ENCODE data around the gene ACIN1. TPM values are rescaled to one million over a fixed set of nuclear protein-coding genes. Genes with fewer than 3 reads are reported as not detected.
A peak's percentile ranks its signal among the peaks of the same experiment; 100 is the strongest.

Gene ACIN1
- total and polyA plus RNA-seq, 10 of the 15 experiments (the other 5 are each of a cell fraction or from before 2014, with no cell fraction given) = 4.3 to 148 (median 93.4) TPM

GRCh38 chr14:23095196-23096108, 516 bp upstream of the ACIN1 start, which contains the start of gene C14orf119 (continued):
- TF ChIP-seq TARDBP (IDR thresholded peaks at IDR 0.05; ENCODE audit: borderline replicate concordance) (no peak), ATF3 (IDR thresholded peaks at IDR 0.05; ENCODE audit: borderline replicate concordance, extremely low read depth, low read depth, low read length) (no peak), CREB1 (IDR thresholded peaks at IDR 0.05; ENCODE audit: low read depth) (peak; percentile 27; the same call in 1 of the 2 replicates), RAD21 (IDR thresholded peaks at IDR 0.05; ENCODE audit: insufficient read depth, low read depth, low read length) (no peak), KAT2A (conservative IDR thresholded peaks at IDR 0.05; ENCODE audit: control insufficient read depth, low read depth, low read length) (no peak), YBX1 (IDR thresholded peaks at IDR 0.05) (no peak), SUPT20H (IDR thresholded peaks at IDR 0.05; ENCODE audit: borderline replicate concordance, control insufficient read depth, low read depth, low read length) (no peak), ZNF207 (IDR thresholded peaks at IDR 0.05; ENCODE audit: borderline replicate concordance) (no peak), TCF12 (IDR thresholded peaks at IDR 0.05; ENCODE audit: low read depth, low read length) (peak; percentile 42; the same call in 1 of the 2 replicates), GATAD2B (conservative IDR thresholded peaks at IDR 0.05; ENCODE audit: low read depth) (0 out of 2 replicates have a peak, but pooled peaks have one; percentile 21), ZNF384 (IDR thresholded peaks at IDR 0.05; ENCODE audit: borderline replicate concordance, low read depth, low read length) (no peak), MEF2B (IDR thresholded peaks at IDR 0.05; ENCODE audit: partially characterized antibody, poor library complexity, severe bottlenecking) (peak; percentile 28), SIN3A (IDR thresholded peaks at IDR 0.05; ENCODE audit: low read depth, low read length) (peak; percentile 79; the same call in 1 of the 2 replicates), FOXM1 (IDR thresholded peaks at IDR 0.05; ENCODE audit: low read depth, low read length) (no peak), PML (IDR thresholded peaks at IDR 0.05; ENCODE audit: low read length) (peak; percentile 80; the same call in 1 of the 2 replicates), ZBTB40 (IDR thresholded peaks at IDR 0.05; ENCODE audit: borderline replicate concordance) (peak; percentile 70; the same call in 1 of the 2 replicates), SMAD1 (IDR thresholded peaks at IDR 0.05; ENCODE audit: low read depth, partially characterized antibody) (no peak), RBBP5 (conservative IDR thresholded peaks at IDR 0.05) (no peak), ATF7 (IDR thresholded peaks at IDR 0.05; ENCODE audit: low read depth) (peak; percentile 66), SP1 (IDR thresholded peaks at IDR 0.05; ENCODE audit: low read depth, low read length) (no peak), MXI1 (IDR thresholded peaks at IDR 0.05; ENCODE audit: low read depth, low read length) (peak; percentile 60), SREBF2 (IDR thresholded peaks at IDR 0.05; ENCODE audit: low read length) (no peak), CHD2 (IDR thresholded peaks at IDR 0.05; ENCODE audit: borderline replicate concordance, low read depth, low read length) (no peak), YY1 (IDR thresholded peaks at IDR 0.05; ENCODE audit: low read depth, low read length) (no peak), STAT1 (conservative IDR thresholded peaks at IDR 0.05) (no peak), BRCA1 (IDR thresholded peaks at IDR 0.05; ENCODE audit: low read depth, low read length) (no peak), POLR2A (IDR thresholded peaks at IDR 0.05; ENCODE audit: low read depth, low read length) (peak; percentile 61; the same call in 1 of the 2 replicates), SMC3 (IDR thresholded peaks at IDR 0.05; ENCODE audit: borderline replicate concordance, low read length) (no peak)

Measured in GM12878 (cell line).